H9 (cell line): Measurements from ENCODE around the gene CYRIA. TPM values are rescaled to one million over a fixed set of nuclear protein-coding genes. Genes with fewer than 3 reads are reported as not detected.

Source experiments
- DNase-seq: peaks from one replicate; pipeline ENCODE4 v3.0.0-alpha.2; 2017
- H2AFZ ChIP-seq: one replicate; pipeline ENCODE4 v1.6.1; 2013; ENCODE audit warnings: mild to moderate bottlenecking, low read length, control low read depth, moderate library complexity
- H2AK5ac ChIP-seq: 2 replicates; pipeline ENCODE4 v1.6.1; 2013; ENCODE audit warnings: low read length, control low read depth, mixed read lengths; ENCODE audit not compliant: insufficient read length
- H2BK120ac ChIP-seq: one replicate; pipeline ENCODE4 v1.6.1; 2013; ENCODE audit warnings: low read depth, mild to moderate bottlenecking, low read length, control low read depth, inconsistent platforms; ENCODE audit not compliant: poor library complexity, severe bottlenecking
- H2BK12ac ChIP-seq: 2 replicates; pipeline ENCODE4 v1.6.1; 2013; ENCODE audit warnings: low read length, control low read depth, mixed read lengths, low read depth; ENCODE audit not compliant: insufficient read length
- H2BK15ac ChIP-seq: 2 replicates; pipeline ENCODE4 v1.6.1; 2013; ENCODE audit warnings: low read depth, low read length, control low read depth
- H2BK20ac ChIP-seq: one replicate; pipeline ENCODE4 v1.6.1; 2013; ENCODE audit warnings: low read depth, mild to moderate bottlenecking, low read length, control low read depth, inconsistent platforms; ENCODE audit not compliant: poor library complexity, severe bottlenecking
- H2BK5ac ChIP-seq: 2 replicates; pipeline ENCODE4 v1.6.1; 2013; ENCODE audit warnings: low read length, control low read depth, mixed read lengths; ENCODE audit not compliant: insufficient read length
- H3K14ac ChIP-seq: 2 replicates; pipeline ENCODE4 v1.6.1; 2013; ENCODE audit warnings: low read length, control low read depth; ENCODE audit not compliant: insufficient read depth
- H3K18ac ChIP-seq: 2 replicates; pipeline ENCODE4 v1.6.1; 2013; ENCODE audit warnings: low read depth, mild to moderate bottlenecking, mixed read lengths, low read length, control low read depth; ENCODE audit not compliant: insufficient read length
- H3K23ac ChIP-seq: 2 replicates; pipeline ENCODE4 v1.6.1; 2013; ENCODE audit warnings: low read length, control low read depth, mixed read lengths, low read depth; ENCODE audit not compliant: insufficient read length
- H3K23me2 ChIP-seq: 2 replicates; pipeline ENCODE4 v1.6.1; 2013; ENCODE audit warnings: low read depth, mild to moderate bottlenecking, mixed read lengths, low read length, control low read depth; ENCODE audit not compliant: insufficient read length, poor library complexity, severe bottlenecking
- H3K27ac ChIP-seq: 2 replicates; pipeline ENCODE4 v1.5.1; 2013; ENCODE audit warnings: low read length, control low read depth, mixed read lengths, low read depth; ENCODE audit not compliant: insufficient read length
- H3K27me3 ChIP-seq: 2 replicates; pipeline ENCODE4 v1.6.1; 2013; ENCODE audit warnings: low read length, control low read depth, inconsistent platforms; ENCODE audit not compliant: insufficient read depth
- H3K4ac ChIP-seq: 2 replicates; pipeline ENCODE4 v1.6.1; 2013; ENCODE audit warnings: low read depth, mild to moderate bottlenecking, control low read depth, inconsistent platforms, low read length, moderate library complexity
- H3K4me1 ChIP-seq: 2 replicates; pipeline ENCODE4 v1.6.1; 2013; ENCODE audit warnings: low read length, control low read depth, inconsistent platforms; ENCODE audit not compliant: insufficient read depth
- H3K4me2 ChIP-seq: 2 replicates; pipeline ENCODE4 v1.6.1; 2013; ENCODE audit warnings: low read length, control low read depth, mixed read lengths; ENCODE audit not compliant: insufficient read length, insufficient read depth
- H3K56ac ChIP-seq: 2 replicates; pipeline ENCODE4 v1.6.1; 2013; ENCODE audit warnings: low read depth, mild to moderate bottlenecking, mixed read lengths, low read length, control low read depth; ENCODE audit not compliant: insufficient read length
- H3K79me1 ChIP-seq: 2 replicates; pipeline ENCODE4 v1.6.1; 2013; ENCODE audit warnings: low read depth, mild to moderate bottlenecking, moderate library complexity, low read length, control low read depth, inconsistent platforms; ENCODE audit not compliant: insufficient read depth, poor library complexity, severe bottlenecking
- H3K79me2 ChIP-seq: 2 replicates; pipeline ENCODE4 v1.6.1; 2013; ENCODE audit warnings: low read length, control low read depth, inconsistent platforms; ENCODE audit not compliant: insufficient read depth
- H3K9ac ChIP-seq: 2 replicates; pipeline ENCODE4 v1.6.1; 2013; ENCODE audit warnings: low read length, control low read depth, mixed read lengths; ENCODE audit not compliant: insufficient read length; ENCODE audit errors: extremely low read depth
- H3K9me3 ChIP-seq: one replicate; pipeline ENCODE4 v1.6.1; 2013; ENCODE audit warnings: low read depth, low read length, inconsistent platforms; ENCODE audit not compliant: control insufficient read depth
- H3T11ph ChIP-seq: one replicate; pipeline ENCODE4 v1.6.1; 2013; ENCODE audit warnings: mild to moderate bottlenecking, low read length, control low read depth, inconsistent platforms
- H4K20me1 ChIP-seq: one replicate; pipeline ENCODE4 v1.6.1; 2013; ENCODE audit not compliant: control insufficient read depth, insufficient read length, insufficient read depth
- H4K5ac ChIP-seq: 2 replicates; pipeline ENCODE4 v1.6.1; 2013; ENCODE audit warnings: low read depth, mild to moderate bottlenecking, mixed read lengths, low read length, control low read depth; ENCODE audit not compliant: insufficient read length
- H4K8ac ChIP-seq: replicated peaks from 2 replicates; pipeline ENCODE4 v1.6.1; 2013; ENCODE audit warnings: low read length, control low read depth, mixed read lengths, low read depth; ENCODE audit not compliant: insufficient read length
- H4K91ac ChIP-seq: 2 replicates; pipeline ENCODE4 v1.6.1; 2013; ENCODE audit warnings: low read depth, mild to moderate bottlenecking, moderate library complexity, mixed read lengths, low read length, control low read depth; ENCODE audit not compliant: insufficient read length
- H3K27ac Mint-ChIP-seq, 3 experiments: 2 replicates in 2 of 3; 3 replicates in 1 of 3; pipeline ENCODE4 v1.8.0; 2020 to 2021; ENCODE audit warnings: mixed read lengths in 3 of 3, mild to moderate bottlenecking in 1 of 3, moderate library complexity in 1 of 3
- H3K27me3 Mint-ChIP-seq: 2 replicates; pipeline ENCODE4 v1.8.0; 2021; ENCODE audit warnings: low read depth, mild to moderate bottlenecking, moderate library complexity, mixed read lengths
- H3K36me3 Mint-ChIP-seq, 3 experiments: 2 replicates in 2 of 3; 3 replicates in 1 of 3; pipeline ENCODE4 v1.8.0; 2020 to 2021; ENCODE audit warnings: low read depth in 3 of 3, mixed read lengths in 3 of 3; ENCODE audit not compliant: insufficient read depth in 1 of 3
- H3K4me1 Mint-ChIP-seq, 2 experiments: 2 replicates each; pipeline ENCODE4 v1.8.0; 2020; ENCODE audit warnings: mixed read lengths in 2 of 2
- H3K4me3 Mint-ChIP-seq, 2 experiments: 2 replicates in 1 of 2; 3 replicates in 1 of 2; pipeline ENCODE4 v1.8.0; 2020 to 2021; ENCODE audit warnings: mild to moderate bottlenecking in 2 of 2, mixed read lengths in 2 of 2, moderate library complexity in 1 of 2
- H3K9me3 Mint-ChIP-seq, 2 experiments: 2 replicates in 1 of 2; 3 replicates in 1 of 2; pipeline ENCODE4 v1.8.0; 2020; ENCODE audit warnings: mild to moderate bottlenecking in 2 of 2, mixed read lengths in 2 of 2, moderate library complexity in 1 of 2
- CTCF ChIP-seq: fragments of 200-600 bp; sonication (generic); conservative IDR thresholded peaks from 3 replicates; pipeline ENCODE4 v1.8.0; 2021; ENCODE audit warnings: antibody characterized with exemption, mild to moderate bottlenecking
- WGBS: extraction: QIAGEN DNeasy Blood & Tissue Kit; methylation state at CpG from one replicate; pipeline ENCODE4 v1.1.7; 2013; ENCODE audit warnings: missing lambda C conversion rate, low lambda C conversion rate, mixed read lengths; ENCODE audit not compliant: insufficient read length; ENCODE audit errors: extremely low coverage; 5-methylcytosine and 5-hydroxymethylcytosine counted together
- total RNA-seq: library from RNA; stranded (reverse); gene quantifications from 2 replicates; pipeline ENCODE4 v1.2.1, GENCODE V29; 2021

Gene CYRIA
- total RNA-seq, 1 experiment from 2014 or later, result 2.3 TPM

- H4K8ac ChIP-seq, result no peak overlapping the region
- no peak overlapping the region for H2BK15ac ChIP-seq
- H3K4ac ChIP-seq, result no peak overlapping the region
- no peak overlapping the region for H2AFZ ChIP-seq
- no peak overlapping the region for H3K14ac ChIP-seq
- H2BK120ac ChIP-seq, result no peak overlapping the region
- H2BK5ac ChIP-seq, result no peak overlapping the region
- H3K4me2 ChIP-seq, result no peak overlapping the region
- no peak overlapping the region for H4K91ac ChIP-seq
- H3T11ph ChIP-seq, result no peak overlapping the region
- H3K9me3 Mint-ChIP-seq, result no peaks in the 10 kb centered on the region
- H3K4me1 Mint-ChIP-seq, result peaks cover 15 to 18% of the 10 kb centered on the region in 2 experiments
- no peak overlapping the region for H4K5ac ChIP-seq
- H3K79me2 ChIP-seq, result no peaks in the 10 kb centered on the region
- no peak overlapping the region for H3K56ac ChIP-seq
- WGBS, result no CpG with 5 or more reads among the region's 3 CpGs
- no peak overlapping the region for H3K27ac Mint-ChIP-seq
- peaks cover under 1% of the 10 kb centered on the region; the same call in 1 of the 2 replicates for H3K27me3 Mint-ChIP-seq
- H3K4me3 Mint-ChIP-seq, result no peak overlapping the region
- H4K20me1 ChIP-seq, result no peaks in the 10 kb centered on the region
- no peaks in the 10 kb centered on the region; the same call in none of the 2 replicates for H3K4me1 ChIP-seq
- H3K79me1 ChIP-seq, result no peaks in the 10 kb centered on the region
- no peak overlapping the region for H3K27ac ChIP-seq
- H2BK12ac ChIP-seq, result no peak overlapping the region
- H3K27me3 ChIP-seq, result no peaks in the 10 kb centered on the region
- no peak overlapping the region for H3K23ac ChIP-seq
- no peak for DNase-seq
- H2AK5ac ChIP-seq, result no peak overlapping the region
- H3K9ac ChIP-seq, result no peak overlapping the region
- no peaks in the 10 kb centered on the region for H3K9me3 ChIP-seq
- no peak overlapping the region for H2BK20ac ChIP-seq
- peaks cover 0 to 3% (median 0%) of the 10 kb centered on the region in 3 experiments; a peak in 2 of 7 replicates for H3K36me3 Mint-ChIP-seq
- no peak for TF ChIP-seq CTCF
- no peaks in the 10 kb centered on the region for H3K23me2 ChIP-seq
- H3K18ac ChIP-seq, result no peak overlapping the region
Observed at GRCh38 chr2:16642088-16642487, 23.5 kb downstream of the CYRIA start.
